HepG2 (cell line): ENCODE measurements around the gene CDH23. TPM values are rescaled to one million over a fixed set of nuclear protein-coding genes. Genes with fewer than 3 reads are reported as not detected.

Experiments used
- ATAC-seq: fragments of 200-7000 bp; cut with Tn5 transposase; 3 replicates; pipeline ENCODE4 v1.9.1; 2020; ENCODE audit warnings: mild to moderate bottlenecking, moderate library complexity
- BruUV-seq: library from RNA; stranded (reverse); fragments of 400-500 nt; replicated peaks from 2 replicates; lab custom pipeline; 2021; lab: Mats Ljungman, UMichigan
- CTCF ChIA-PET: fragments of 300-600 bp; formaldehyde crosslinking; extraction: SDS; loops from one replicate; lab custom pipeline; 2021; ENCODE audit warnings: low total read pairs, inconsistent platforms, low intra/inter-chr PET ratio; lab: Yijun Ruan, JAX
- POLR2A ChIA-PET: fragments of 350-600 bp; sonication (Branson Sonifier 250); formaldehyde crosslinking; loops from one replicate; lab custom pipeline; 2020; ENCODE audit warnings: antibody characterized with exemption, inconsistent platforms; lab: Yijun Ruan, JAX
- DNase-seq: peaks from one replicate; pipeline ENCODE4 v3.0.0-alpha.2; 2015; ENCODE audit warnings: low spot score
- FAIRE-seq: peaks from 3 replicates; lab custom pipeline; 2011; peaks lifted over from hg19 to GRCh38; lab: Jason Lieb, UNC
- H2AFZ ChIP-seq: one replicate; pipeline ENCODE4 v1.6.1; 2011; ENCODE audit warnings: low read length, inconsistent platforms
- H3K27ac ChIP-seq: fragments of 300-600 bp; 3 replicates; pipeline ENCODE4 v1.8.0; 2011; ENCODE audit warnings: mixed run types, mild to moderate bottlenecking, mixed read lengths, low read length, inconsistent platforms; ENCODE audit not compliant: insufficient read depth; ENCODE audit errors: extremely low read length
- H3K27me3 ChIP-seq, 2 experiments: fragments of 200-600 bp in 1 of 2; 2 replicates in 1 of 2; 3 replicates in 1 of 2; pipeline versions ENCODE4 v1.6.0 to v1.8.0; 2011; ENCODE audit warnings: low read length in 2 of 2, mild to moderate bottlenecking in 2 of 2, moderate library complexity in 2 of 2, inconsistent platforms in 1 of 2; ENCODE audit not compliant: insufficient read depth in 2 of 2, control insufficient read depth in 1 of 2
- H3K36me3 ChIP-seq, 2 experiments: fragments of 200-600 bp in 1 of 2; replicated peaks in 1 of 2; 2 replicates in 1 of 2; 3 replicates in 1 of 2; pipeline versions ENCODE4 v1.5.1 to v1.8.0; 2011; ENCODE audit warnings: low read length in 2 of 2, inconsistent platforms in 1 of 2; ENCODE audit not compliant: insufficient read depth in 2 of 2, control insufficient read depth in 1 of 2
- H3K4me1 ChIP-seq: 2 replicates; pipeline ENCODE4 v1.5.1; 2012; ENCODE audit warnings: low read length, inconsistent platforms; ENCODE audit not compliant: insufficient read depth
- H3K4me2 ChIP-seq: 2 replicates; pipeline ENCODE4 v1.6.0; 2011; ENCODE audit warnings: low read depth, low read length, inconsistent platforms
- H3K4me3 ChIP-seq, 3 experiments: fragments of 200-600 bp in 1 of 3; sonication (generic), shearing (Covaris generic) in 1 of 3; replicated peaks in 1 of 3; 2 replicates each; pipeline ENCODE4 v1.5.1; 2011 to 2016; ENCODE audit warnings: low read length in 3 of 3, inconsistent platforms in 2 of 3, low read depth in 2 of 3, mild to moderate bottlenecking in 2 of 3, control low read depth in 1 of 3, mixed read lengths in 1 of 3; ENCODE audit not compliant: insufficient read depth in 1 of 3
- H3K79me2 ChIP-seq: one replicate; pipeline ENCODE4 v1.6.1; 2011; ENCODE audit warnings: low read length, inconsistent platforms; ENCODE audit not compliant: insufficient read depth
- H3K9ac ChIP-seq: 2 replicates; pipeline ENCODE4 v1.6.0; 2011; ENCODE audit warnings: mild to moderate bottlenecking, low read depth, low read length, inconsistent platforms; ENCODE audit not compliant: insufficient read depth
- H3K9me3 ChIP-seq: 2 replicates; pipeline ENCODE4 v1.5.1; 2012; ENCODE audit warnings: mild to moderate bottlenecking, low read length
- H4K20me1 ChIP-seq: 2 replicates; pipeline ENCODE4 v1.6.0; 2011; ENCODE audit warnings: inconsistent platforms, mild to moderate bottlenecking, low read length, moderate library complexity; ENCODE audit not compliant: insufficient read depth
- CHD4 ChIP-seq: fragments of 200-600 bp; sonication (generic); IDR thresholded peaks from 2 replicates; pipeline ENCODE4 v1.7.0; 2017; ENCODE audit warnings: mild to moderate bottlenecking, low read length, borderline replicate concordance
- HHEX ChIP-seq: IDR thresholded peaks from 2 replicates; pipeline ENCODE4 v1.6.1; 2016; ENCODE audit warnings: control low read depth
- NRL ChIP-seq: sonication (generic); formaldehyde crosslinking; IDR thresholded peaks from 2 replicates; pipeline ENCODE4 v1.5.0; 2020; ENCODE audit warnings: missing genetic modification reagents, mild to moderate bottlenecking, moderate library complexity, borderline replicate concordance
- STAT5B ChIP-seq: sonication (generic); formaldehyde crosslinking; IDR thresholded peaks from 2 replicates; pipeline ENCODE4 v1.4.0; 2020; ENCODE audit warnings: missing genetic modification reagents
- THRA ChIP-seq: sonication (generic); formaldehyde crosslinking; IDR thresholded peaks from 2 replicates; pipeline ENCODE4 v1.4.0; 2020; ENCODE audit warnings: missing genetic modification reagents, borderline replicate concordance
- ZEB1 ChIP-seq: IDR thresholded peaks from 2 replicates; pipeline ENCODE4 v1.6.1; 2012; ENCODE audit warnings: mild to moderate bottlenecking, low read depth, inconsistent platforms; ENCODE audit not compliant: insufficient replicate concordance
- ZFP62 ChIP-seq: sonication (generic); formaldehyde crosslinking; IDR thresholded peaks from 2 replicates; pipeline ENCODE4 v1.4.0; 2020; ENCODE audit warnings: missing genetic modification reagents
- ZIK1 ChIP-seq: sonication (generic); formaldehyde crosslinking; IDR thresholded peaks from 2 replicates; pipeline ENCODE4 v1.5.0; 2020; ENCODE audit warnings: mild to moderate bottlenecking, low read depth, missing genetic modification reagents, borderline replicate concordance
- ZKSCAN1 ChIP-seq: fragments of 150-350 bp; IDR thresholded peaks from 2 replicates; pipeline ENCODE4 v1.6.1; 2014; ENCODE audit warnings: low read length
- ZNF260 ChIP-seq: sonication (generic); formaldehyde crosslinking; IDR thresholded peaks from 2 replicates; pipeline ENCODE4 v1.4.0; 2020; ENCODE audit warnings: missing genetic modification reagents, low read depth, mild to moderate bottlenecking, borderline replicate concordance
- ZNF30 ChIP-seq: sonication (generic); formaldehyde crosslinking; IDR thresholded peaks from 2 replicates; pipeline ENCODE4 v1.5.0; 2020; ENCODE audit warnings: mild to moderate bottlenecking, missing genetic modification reagents
- ZNF382 ChIP-seq: sonication (generic); formaldehyde crosslinking; IDR thresholded peaks from 2 replicates; pipeline ENCODE4 v1.5.0; 2020; ENCODE audit warnings: missing genetic modification reagents, mild to moderate bottlenecking, borderline replicate concordance
- ZNF589 ChIP-seq: sonication (generic); formaldehyde crosslinking; conservative IDR thresholded peaks from 2 replicates; pipeline ENCODE4 v1.8.0; 2022; ENCODE audit warnings: mild to moderate bottlenecking, moderate library complexity, missing genetic modification reagents
- ZNF720 ChIP-seq: sonication (generic); formaldehyde crosslinking; IDR thresholded peaks from 2 replicates; pipeline ENCODE4 v1.4.0; 2020; ENCODE audit warnings: missing genetic modification reagents
- WGBS: methylation state at CpG from one replicate; pipeline ENCODE4 v1.1.6; 2017; ENCODE audit warnings: low lambda C conversion rate; 5-methylcytosine and 5-hydroxymethylcytosine counted together
- in situ Hi-C: cut with HindIII; loops from 2 replicates; pipeline ENCODE4 v1.10.0; 2017; ENCODE audit warnings: low pct_unique_long_range_greater_than_20kb; ENCODE audit not compliant: extremely low pct_ligation_motif_present
- intact Hi-C: fragments of 100-400 bp; cut with micrococcal nuclease; formaldehyde crosslinking; loops from one replicate; pipeline ENCODE4 v1.10.0; 2022; ENCODE audit not compliant: unreplicated experiment
- polyA plus RNA-seq, 8 experiments: library from polyadenylated mRNA; depleted of rRNA in 3 of 8; stranded (reverse) in 7 of 8; unstranded in 1 of 8; fragments of >200 nt; fragmentation: Illumina TruSeq in 4 of 8; extraction: Trizol in 4 of 8; gene quantifications; 2 replicates each; pipeline versions ENCODE4 v1.2.1 to v1.2.3, GENCODE V29; 2011 to 2016; ENCODE audit warnings: low read depth in 4 of 8, missing spikeins in 1 of 8, mixed read lengths in 1 of 8; ENCODE audit not compliant: insufficient read depth in 1 of 8
- total RNA-seq, 5 experiments: library from RNA; depleted of rRNA; stranded (reverse); fragments of >200 nt; fragmentation: Illumina TruSeq; extraction: Trizol; gene quantifications; 2 replicates each; pipeline ENCODE4 v1.2.3, GENCODE V29; 2016; ENCODE audit warnings: low read depth in 1 of 5
- TF ChIP-seq, protein P1 (sequence below): sonication (generic); formaldehyde crosslinking; IDR thresholded peaks from 2 replicates; pipeline ENCODE4 v1.5.1; 2020; ENCODE audit warnings: missing genetic modification reagents, mild to moderate bottlenecking, borderline replicate concordance
- TF ChIP-seq, protein P2 (sequence below): sonication (generic); formaldehyde crosslinking; IDR thresholded peaks from 2 replicates; pipeline ENCODE4 v1.8.0; 2022; ENCODE audit warnings: missing genetic modification reagents, mild to moderate bottlenecking, moderate library complexity, borderline replicate concordance
- TF ChIP-seq, protein P3 (sequence below): sonication (generic); formaldehyde crosslinking; IDR thresholded peaks from 2 replicates; pipeline ENCODE4 v1.4.0; 2020; ENCODE audit warnings: missing genetic modification reagents

The CDH23 gene
- total and polyA plus RNA-seq, 2 of the 13 experiments (the other 11 are each of a cell fraction or from before 2014, with no cell fraction given), result 0.13 TPM; not detected in 1

DNA sequence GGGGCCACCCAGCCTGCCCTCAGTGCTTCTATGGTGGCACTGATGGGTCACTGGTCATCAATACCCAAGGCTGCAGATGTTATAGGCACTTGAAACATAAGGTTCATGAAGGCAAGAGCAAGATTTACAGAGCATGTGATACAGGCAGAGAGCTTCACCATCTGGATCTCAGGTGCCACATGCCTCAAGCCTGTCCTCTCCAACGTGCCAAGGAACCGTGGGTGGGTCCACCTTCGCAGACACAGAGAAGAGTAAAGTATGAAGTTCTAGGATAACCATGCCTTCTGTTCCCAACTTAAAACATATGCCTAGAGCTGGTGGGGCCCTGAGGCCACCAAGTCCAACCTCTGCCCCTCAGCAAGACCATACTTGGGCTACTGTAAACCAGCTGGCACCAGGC is 26.7 kb upstream of the CDH23 start:
- no peak overlapping the region for H3K4me3 ChIP-seq
- H4K20me1 ChIP-seq, result no peaks in the 10 kb centered on the region
- peaks cover 0 to 6% of the 10 kb centered on the region in 2 experiments; a peak in 1 of 5 replicates for H3K27me3 ChIP-seq
- no peak for ATAC-seq
- H3K4me1 ChIP-seq, result peaks cover 19% of the 10 kb centered on the region
- H3K27ac ChIP-seq, result no peak overlapping the region
- H2AFZ ChIP-seq, result no peak overlapping the region
- ChIA-PET POLR2A (no interaction called here), CTCF (no interaction called here)
- no peak overlapping the region for H3K9ac ChIP-seq
- DNase-seq, result no peak
- in situ Hi-C loops (no loop called here), intact Hi-C loops (no loop called here)
- H3K9me3 ChIP-seq, result no peaks in the 10 kb centered on the region
- 93% methylated on average over 3 of the region's 3 CpGs for WGBS
- no peak for FAIRE-seq
- no peaks in the 10 kb centered on the region; a peak in 1 of 5 replicates for H3K36me3 ChIP-seq
- H3K4me2 ChIP-seq, result no peak overlapping the region
- no TSS peak for BruUV-seq
- H3K79me2 ChIP-seq, result no peaks in the 10 kb centered on the region
- no peak for TF ChIP-seq ZNF30 (CRISPR knock-in tag)
- no peak for TF ChIP-seq STAT5B (CRISPR knock-in tag)
- TF ChIP-seq CHD4, result no peak
- no peak for TF ChIP-seq THRA (CRISPR knock-in tag)
- TF ChIP-seq ZNF382, result no peak
- no peak for TF ChIP-seq ZKSCAN1
- TF ChIP-seq ZFP62 (CRISPR knock-in tag), result no peak
- TF ChIP-seq ZNF589, result no peak
- TF ChIP-seq, protein P1, sequence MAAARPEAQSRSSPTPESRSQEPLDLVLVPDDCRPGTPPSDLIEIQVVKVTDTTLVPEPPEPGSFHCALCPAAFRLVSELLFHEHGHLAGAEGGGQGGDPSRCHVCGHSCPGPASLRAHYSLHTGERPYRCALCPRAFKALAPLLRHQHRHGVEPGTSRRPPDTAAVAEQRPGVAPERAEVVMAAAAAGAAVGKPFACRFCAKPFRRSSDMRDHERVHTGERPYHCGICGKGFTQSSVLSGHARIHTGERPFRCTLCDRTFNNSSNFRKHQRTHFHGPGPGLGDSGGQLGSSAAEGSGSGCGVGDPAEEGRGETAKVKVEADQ (CRISPR knock-in tag), result no peak
- TF ChIP-seq, protein P2, sequence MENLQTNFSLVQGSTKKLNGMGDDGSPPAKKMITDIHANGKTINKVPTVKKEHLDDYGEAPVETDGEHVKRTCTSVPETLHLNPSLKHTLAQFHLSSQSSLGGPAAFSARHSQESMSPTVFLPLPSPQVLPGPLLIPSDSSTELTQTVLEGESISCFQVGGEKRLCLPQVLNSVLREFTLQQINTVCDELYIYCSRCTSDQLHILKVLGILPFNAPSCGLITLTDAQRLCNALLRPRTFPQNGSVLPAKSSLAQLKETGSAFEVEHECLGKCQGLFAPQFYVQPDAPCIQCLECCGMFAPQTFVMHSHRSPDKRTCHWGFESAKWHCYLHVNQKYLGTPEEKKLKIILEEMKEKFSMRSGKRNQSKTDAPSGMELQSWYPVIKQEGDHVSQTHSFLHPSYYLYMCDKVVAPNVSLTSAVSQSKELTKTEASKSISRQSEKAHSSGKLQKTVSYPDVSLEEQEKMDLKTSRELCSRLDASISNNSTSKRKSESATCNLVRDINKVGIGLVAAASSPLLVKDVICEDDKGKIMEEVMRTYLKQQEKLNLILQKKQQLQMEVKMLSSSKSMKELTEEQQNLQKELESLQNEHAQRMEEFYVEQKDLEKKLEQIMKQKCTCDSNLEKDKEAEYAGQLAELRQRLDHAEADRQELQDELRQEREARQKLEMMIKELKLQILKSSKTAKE, result no peak
- TF ChIP-seq NRL (CRISPR knock-in tag), result no peak
- no peak for TF ChIP-seq HHEX
- TF ChIP-seq ZEB1, result no peak
- no peak for TF ChIP-seq ZNF260
- TF ChIP-seq, protein P3, sequence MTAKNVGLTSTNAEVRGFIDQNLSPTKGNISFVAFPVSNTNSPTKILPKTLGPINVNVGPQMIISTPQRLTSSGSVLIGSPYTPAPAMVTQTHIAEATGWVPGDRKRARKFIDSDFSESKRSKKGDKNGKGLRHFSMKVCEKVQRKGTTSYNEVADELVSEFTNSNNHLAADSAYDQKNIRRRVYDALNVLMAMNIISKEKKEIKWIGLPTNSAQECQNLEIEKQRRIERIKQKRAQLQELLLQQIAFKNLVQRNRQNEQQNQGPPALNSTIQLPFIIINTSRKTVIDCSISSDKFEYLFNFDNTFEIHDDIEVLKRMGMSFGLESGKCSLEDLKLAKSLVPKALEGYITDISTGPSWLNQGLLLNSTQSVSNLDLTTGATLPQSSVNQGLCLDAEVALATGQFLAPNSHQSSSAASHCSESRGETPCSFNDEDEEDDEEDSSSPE (CRISPR knock-in tag), result no peak
- no peak for TF ChIP-seq ZIK1 (CRISPR knock-in tag)
- TF ChIP-seq ZNF720 (CRISPR knock-in tag), result no peak
